Measurements from ENCODE around the gene PDE9A.

GRCh38 chr21:42622284-42622683 is 31.1 kb upstream of the PDE9A start:
- TF ChIP-seq, protein P1, sequence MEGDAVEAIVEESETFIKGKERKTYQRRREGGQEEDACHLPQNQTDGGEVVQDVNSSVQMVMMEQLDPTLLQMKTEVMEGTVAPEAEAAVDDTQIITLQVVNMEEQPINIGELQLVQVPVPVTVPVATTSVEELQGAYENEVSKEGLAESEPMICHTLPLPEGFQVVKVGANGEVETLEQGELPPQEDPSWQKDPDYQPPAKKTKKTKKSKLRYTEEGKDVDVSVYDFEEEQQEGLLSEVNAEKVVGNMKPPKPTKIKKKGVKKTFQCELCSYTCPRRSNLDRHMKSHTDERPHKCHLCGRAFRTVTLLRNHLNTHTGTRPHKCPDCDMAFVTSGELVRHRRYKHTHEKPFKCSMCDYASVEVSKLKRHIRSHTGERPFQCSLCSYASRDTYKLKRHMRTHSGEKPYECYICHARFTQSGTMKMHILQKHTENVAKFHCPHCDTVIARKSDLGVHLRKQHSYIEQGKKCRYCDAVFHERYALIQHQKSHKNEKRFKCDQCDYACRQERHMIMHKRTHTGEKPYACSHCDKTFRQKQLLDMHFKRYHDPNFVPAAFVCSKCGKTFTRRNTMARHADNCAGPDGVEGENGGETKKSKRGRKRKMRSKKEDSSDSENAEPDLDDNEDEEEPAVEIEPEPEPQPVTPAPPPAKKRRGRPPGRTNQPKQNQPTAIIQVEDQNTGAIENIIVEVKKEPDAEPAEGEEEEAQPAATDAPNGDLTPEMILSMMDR (IDR thresholded peaks at IDR 0.05): no peak
- no peak for TF ChIP-seq POLR2A (IDR thresholded peaks at IDR 0.05)
- TF ChIP-seq EP300 (IDR thresholded peaks at IDR 0.05): peak in 1 of 2 donors; percentile 86
